CD4-positive, alpha-beta T cell treated with Interleukin-15 for 4 hours (primary cell): ENCODE data around the gene SSX1.
"Not testable (repeated sequence)": the region's sequence is repeated elsewhere in the genome, so short reads cannot be mapped to it uniquely, and the experiment has no call there.

Source experiments
- DNase-seq: peaks from one replicate; pipeline ENCODE4 v3.0.0-alpha.2; 2020; ENCODE audit warnings: low spot score

SSX1 gene, protein sequence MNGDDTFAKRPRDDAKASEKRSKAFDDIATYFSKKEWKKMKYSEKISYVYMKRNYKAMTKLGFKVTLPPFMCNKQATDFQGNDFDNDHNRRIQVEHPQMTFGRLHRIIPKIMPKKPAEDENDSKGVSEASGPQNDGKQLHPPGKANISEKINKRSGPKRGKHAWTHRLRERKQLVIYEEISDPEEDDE

DNA sequence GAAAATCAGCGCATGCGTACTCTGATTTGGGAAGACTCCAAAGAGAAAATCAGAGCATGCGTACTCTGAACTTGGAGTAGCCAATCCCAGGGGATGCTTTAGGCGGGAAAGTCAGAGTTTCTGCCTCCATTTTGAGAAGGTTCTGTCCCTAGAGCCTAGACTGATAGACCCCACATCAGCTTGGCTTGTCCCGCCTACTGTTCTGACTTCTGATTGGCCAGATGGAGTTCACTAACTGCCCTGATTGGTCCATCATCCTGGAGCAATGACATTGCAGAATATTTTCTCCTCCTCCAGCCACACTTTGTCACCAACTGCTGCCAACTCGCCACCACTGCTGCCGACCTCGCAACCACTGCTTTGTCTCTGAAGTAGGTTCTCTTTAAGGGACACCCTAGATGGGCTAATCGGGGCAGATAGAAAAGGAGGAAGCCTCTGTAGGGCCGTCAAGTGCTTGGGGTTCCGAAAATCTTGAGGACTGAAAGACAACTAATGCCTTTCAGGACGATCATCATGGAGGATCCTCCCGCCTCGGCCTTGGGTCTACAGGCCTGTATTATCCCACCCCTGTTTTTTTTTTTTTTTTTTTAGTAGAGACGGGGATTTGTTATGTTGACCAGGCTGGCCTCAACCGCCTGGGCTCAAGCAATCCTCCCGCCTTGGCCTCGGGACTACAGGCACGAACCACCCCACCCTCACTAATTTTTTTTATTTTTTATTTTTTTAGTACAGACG lies at the start of gene SSX1:
Gene SSX1, plus strand, starts transcription at position 331 of the 735 bp plus-strand sequence. CDS start 1,850 bp downstream, outside the sequence.
- not testable (repeated sequence) for DNase-seq

DNA sequence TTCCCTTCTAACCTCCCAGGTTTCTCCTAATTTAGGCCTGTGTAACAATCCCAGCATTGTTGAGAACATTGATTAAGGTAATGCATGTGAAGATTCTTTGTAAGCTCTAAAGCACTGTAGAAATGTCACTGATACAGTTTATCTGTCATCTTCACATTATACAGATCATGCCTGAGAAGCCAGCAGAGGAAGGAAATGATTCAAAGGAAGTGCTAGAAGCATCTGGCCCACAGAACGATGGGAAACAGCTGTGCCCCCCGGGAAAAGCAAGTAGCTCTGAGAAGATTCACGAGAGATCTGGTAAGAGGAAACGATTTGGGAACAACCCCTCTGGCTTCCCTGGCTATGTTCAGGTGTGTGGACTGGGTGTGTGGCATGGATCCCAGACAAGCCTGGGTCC lies 40.9 kb upstream of the SSX1 start:
- not testable (repeated sequence) for DNase-seq

DNA sequence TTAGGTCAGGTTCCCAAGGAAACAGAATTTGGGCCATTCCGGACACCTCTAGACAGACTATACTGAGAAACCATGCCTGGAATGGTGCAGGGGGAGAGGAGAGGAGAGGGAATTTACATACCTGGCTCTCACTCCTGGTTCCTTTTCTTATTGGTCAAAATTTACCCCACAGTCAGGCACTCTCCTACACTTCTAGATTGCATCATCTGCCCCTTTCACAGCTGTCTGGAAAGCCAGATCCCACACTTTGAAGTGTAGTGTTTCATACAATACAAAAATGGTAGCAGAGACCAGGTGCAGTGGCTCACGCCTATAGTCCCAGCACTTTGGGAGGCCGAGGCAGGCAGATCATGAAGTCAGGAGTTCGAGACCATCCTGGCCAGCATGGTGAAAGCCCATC lies 31.0 kb upstream of the SSX1 start:
- not testable (repeated sequence) for DNase-seq

DNA sequence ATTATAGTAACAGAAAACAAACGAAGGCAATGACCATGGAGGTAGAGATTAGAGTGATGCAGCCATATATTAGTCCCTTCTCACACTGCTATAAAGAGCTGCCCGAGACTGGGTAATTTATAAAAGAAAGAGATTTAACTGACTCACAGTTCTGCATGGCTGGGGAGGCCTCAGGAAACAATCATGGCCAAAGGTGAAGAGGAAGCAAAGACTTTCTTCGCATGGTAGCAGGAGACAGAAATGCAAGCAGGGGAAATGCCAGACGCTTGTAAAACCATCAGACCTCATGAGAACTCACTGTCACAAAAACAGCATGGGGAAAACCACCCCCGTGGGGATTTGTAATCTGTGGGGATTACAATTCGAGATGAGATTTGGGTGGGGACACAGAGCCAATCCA lies 2.2 kb upstream of the SSX1 start:
- not testable (repeated sequence) for DNase-seq

DNA sequence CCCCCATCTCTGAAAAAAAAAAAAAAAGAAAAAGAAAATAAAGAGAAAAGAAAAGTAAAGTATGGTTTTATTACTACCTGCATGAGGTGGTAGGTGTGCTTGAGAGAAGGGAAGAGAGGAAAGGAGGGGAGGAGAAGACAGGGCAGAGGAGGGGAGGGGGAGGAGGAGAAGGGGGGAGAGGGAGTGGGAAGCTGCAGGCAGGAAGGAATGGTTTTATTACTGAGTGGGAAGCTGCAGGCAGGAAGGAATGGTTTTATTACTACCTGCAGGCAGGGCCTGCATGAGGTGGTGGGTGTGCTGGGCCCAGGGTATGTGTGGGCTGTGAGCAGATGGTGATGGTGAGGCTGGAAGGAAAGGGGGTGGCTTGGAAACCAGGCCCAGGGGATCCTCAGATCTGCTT lies 19.2 kb downstream of the SSX1 start:
- not testable (repeated sequence) for DNase-seq

DNA sequence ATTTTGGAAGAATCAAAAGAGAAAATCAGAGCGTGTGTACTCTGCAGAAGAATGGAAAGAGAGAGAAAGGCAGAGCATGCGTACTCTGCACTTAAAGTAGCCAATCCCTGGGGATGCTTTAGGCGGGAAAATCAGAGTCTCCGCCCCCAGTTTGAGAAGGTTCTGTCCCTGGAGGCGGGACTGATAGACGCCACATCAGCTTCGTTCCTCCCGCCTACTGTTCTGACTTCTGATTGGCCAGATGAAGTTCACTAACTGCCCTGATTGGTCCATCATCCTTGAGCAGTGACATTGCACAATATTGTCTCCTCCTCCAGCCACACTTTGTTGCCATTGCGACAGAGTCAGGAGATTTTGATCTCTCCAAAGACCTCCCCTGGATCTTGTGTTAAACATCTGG lies 23.8 kb downstream of the SSX1 start:
- DNase-seq: no peak

DNA sequence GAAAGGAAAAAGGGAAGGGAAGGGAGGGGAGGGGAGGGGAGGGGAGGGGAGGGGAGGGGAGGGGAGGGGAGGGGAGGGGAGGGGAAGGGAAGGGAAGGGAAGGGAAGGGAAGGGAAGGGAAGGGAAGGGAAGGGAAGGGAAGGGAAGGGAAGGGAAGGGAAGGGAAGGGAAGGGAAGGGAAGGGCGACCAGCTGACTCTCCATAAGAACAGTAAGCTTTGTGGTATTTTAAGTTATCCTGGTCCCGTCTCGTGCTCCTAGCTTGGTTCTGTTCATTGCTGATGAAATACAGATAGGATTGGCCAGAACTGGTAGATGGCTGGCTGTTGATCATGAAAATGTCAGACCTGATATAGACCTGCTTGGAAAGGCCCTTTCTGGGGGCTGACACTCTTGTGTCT lies 25.5 kb downstream of the SSX1 start:
- DNase-seq: not testable (repeated sequence)

DNA sequence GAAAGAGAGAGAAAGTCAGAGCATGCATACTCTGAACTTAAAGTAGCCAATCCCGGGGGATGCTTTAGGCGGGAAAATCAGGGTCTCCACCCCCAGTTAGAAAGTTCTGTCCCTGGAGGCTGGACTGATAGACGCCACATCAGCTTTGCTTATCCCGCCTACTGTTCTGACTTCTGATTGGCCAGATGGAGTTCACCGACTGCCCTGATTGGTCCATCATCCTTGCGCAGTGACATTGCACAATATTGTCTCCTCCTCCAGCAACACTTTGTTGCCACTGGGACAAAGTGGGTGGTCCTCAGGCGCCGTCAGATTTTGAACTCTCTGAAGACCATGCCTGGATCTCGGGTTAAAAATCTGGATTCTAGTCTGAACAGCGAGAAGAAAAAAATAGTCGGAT lies 51.0 kb downstream of the SSX1 start:
- no peak for DNase-seq

DNA sequence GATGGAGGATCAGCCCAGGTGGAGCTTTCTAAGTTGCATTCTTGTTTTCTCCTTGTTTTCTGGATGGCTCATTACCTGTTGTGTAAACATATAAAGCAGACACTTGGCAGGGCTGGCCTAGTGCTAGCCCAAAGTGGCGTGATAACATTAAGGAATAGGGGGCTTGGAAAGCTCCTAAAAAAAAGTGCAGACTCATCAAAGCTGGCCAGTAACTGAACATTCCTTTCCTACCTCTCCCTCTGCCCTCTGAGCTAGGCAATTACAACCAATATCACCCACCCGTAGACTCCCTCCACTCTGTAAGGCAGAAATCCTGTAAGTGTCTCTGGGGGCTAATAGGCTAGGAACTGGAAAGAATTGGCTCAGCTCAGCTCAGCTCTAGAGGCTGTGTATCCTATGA lies 58.8 kb downstream of the SSX1 start:
- not testable (repeated sequence) for DNase-seq
